GM10248 (cell line): ENCODE data around the gene TMEM202.

Experiments used
- CTCF ChIA-PET: fragments of 300-600 bp; sonication (Branson Sonifier 250); formaldehyde crosslinking; extraction: SDS; loops from one replicate; lab custom pipeline; 2021; ENCODE audit warnings: antibody characterized with exemption; lab: Yijun Ruan, JAX
- POLR2A ChIA-PET: fragments of 350-650 bp; sonication (Branson Sonifier 250); formaldehyde crosslinking; extraction: SDS; loops from one replicate; lab custom pipeline; 2020; ENCODE audit warnings: antibody characterized with exemption; lab: Yijun Ruan, JAX
- DNase-seq: peaks from one replicate; pipeline ENCODE4 v3.0.0; 2012; ENCODE audit errors: extremely low spot score
- CTCF ChIP-seq: IDR thresholded peaks from 2 replicates; pipeline ENCODE4 v1.5.1; 2012; ENCODE audit warnings: mild to moderate bottlenecking, low read depth; ENCODE audit errors: extremely low read depth, missing control alignments, control extremely low read depth

Gene TMEM202

DNA sequence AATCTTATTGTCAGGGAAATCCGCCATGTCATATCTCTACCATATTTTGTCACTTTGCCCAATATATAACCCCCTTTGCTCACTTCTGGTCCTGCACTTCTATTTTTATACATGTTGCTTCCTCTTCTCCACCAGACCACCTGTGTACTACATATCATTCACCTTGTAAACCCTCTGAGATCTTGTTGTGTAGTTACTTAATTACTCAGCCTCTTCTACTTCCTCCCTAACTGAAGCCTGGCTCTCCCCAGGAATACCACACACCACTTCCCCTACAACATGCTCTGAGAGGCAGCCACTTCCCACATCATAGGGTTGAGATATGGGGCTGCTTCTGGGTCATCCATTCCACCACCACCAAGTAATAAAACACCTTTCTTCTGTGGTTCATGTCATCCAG is 32.3 kb upstream of the TMEM202 start:
- no peak for TF ChIP-seq CTCF
- peak; percentile 63 for DNase-seq
- CTCF ChIA-PET, result no interaction called here
- POLR2A ChIA-PET, result interaction anchor here (0.6 kb wide), 1 partner anchor 13 kb away, joined by 4 read pairs; no protein-coding TSS in a partner anchor

DNA sequence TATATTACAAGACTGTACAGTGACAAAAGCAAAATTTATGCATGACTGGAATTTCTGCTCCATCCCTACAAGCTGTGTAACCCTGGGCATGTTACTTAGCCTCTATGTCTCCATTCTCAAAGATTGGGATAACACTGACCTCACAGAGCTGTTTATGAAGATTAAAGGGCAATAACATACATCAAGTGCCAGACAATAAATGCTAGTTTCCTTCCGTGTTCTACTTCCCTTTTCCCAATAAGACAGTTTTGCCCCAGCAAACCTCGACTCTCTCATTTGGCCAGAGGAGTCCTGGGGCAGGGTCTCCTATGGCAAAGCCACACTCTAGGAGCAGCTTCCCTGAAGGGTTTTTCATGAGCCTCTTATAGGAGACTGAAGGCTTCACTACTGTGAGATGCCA is 29.8 kb upstream of the TMEM202 start:
- CTCF ChIA-PET, result interaction anchor here (1.1 to 1.8 kb wide), 4 partner anchors 8 to 55 kb away, joined by 4 to 7 read pairs (median 4); no protein-coding TSS in a partner anchor
- POLR2A ChIA-PET, result no interaction called here
- no peak for DNase-seq
- TF ChIP-seq CTCF, result no peak

GRCh38 chr15:72368899-72369298 is 29.2 kb upstream of the TMEM202 start:
- POLR2A ChIA-PET, result no interaction called here
- no peak for DNase-seq
- CTCF ChIA-PET, result interaction anchor here (1.0 to 1.8 kb wide), 4 partner anchors 8 to 142 kb away, joined by 3 to 7 read pairs (median 4); no protein-coding TSS in a partner anchor
- no peak for TF ChIP-seq CTCF

GRCh38 chr15:72369964-72370363 is 28.1 kb upstream of the TMEM202 start:
- TF ChIP-seq CTCF, result no peak
- CTCF ChIA-PET, result interaction anchor here (1.1 to 1.8 kb wide), 3 partner anchors 9 to 143 kb away, joined by 3 to 7 read pairs (median 5); no protein-coding TSS in a partner anchor
- no peak for DNase-seq
- POLR2A ChIA-PET, result no interaction called here

- no peak for TF ChIP-seq CTCF
- ChIA-PET CTCF (interaction anchor here (0.8 kb wide), 1 partner anchor 59 kb away, joined by 3 read pairs; no protein-coding TSS in a partner anchor), POLR2A (no interaction called here)
- DNase-seq, result no peak
Observed at GRCh38 chr15:72372361-72372760, 25.7 kb upstream of the TMEM202 start.

GRCh38 chr15:72375501-72375845 is 22.6 kb upstream of the TMEM202 start:
- DNase-seq, result no peak
- no peak for TF ChIP-seq CTCF
- CTCF ChIA-PET, result interaction anchor here (1.2 to 2.6 kb wide), 2 partner anchors 8 to 148 kb away, joined by 5 to 8 read pairs; no protein-coding TSS in a partner anchor
- POLR2A ChIA-PET, result interaction anchor here (0.7 to 1.3 kb wide), 3 partner anchors 11 to 166 kb away, joined by 3 to 4 read pairs (median 4); no protein-coding TSS in a partner anchor
